Ishikawa (cell line): ENCODE data around the gene EBPL.
A peak's percentile ranks its signal among the peaks of the same experiment; 100 is the strongest.

Experiments
- CEBPB ChIP-seq: IDR thresholded peaks from 2 replicates; pipeline ENCODE4 v1.6.1; 2012
- CREB1 ChIP-seq: IDR thresholded peaks from 2 replicates; pipeline ENCODE4 v1.6.1; 2012; ENCODE audit warnings: low read depth
- EGR1 ChIP-seq: IDR thresholded peaks from 2 replicates; pipeline ENCODE4 v1.6.1; 2012
- EP300 ChIP-seq: IDR thresholded peaks from 2 replicates; pipeline ENCODE4 v1.6.1; 2012; ENCODE audit warnings: borderline replicate concordance
- FOXM1 ChIP-seq: IDR thresholded peaks from 2 replicates; pipeline ENCODE4 v1.6.1; 2012; ENCODE audit warnings: low read depth, borderline replicate concordance
- NFIC ChIP-seq: IDR thresholded peaks from 2 replicates; pipeline ENCODE4 v1.6.1; 2012
- RAD21 ChIP-seq: IDR thresholded peaks from 2 replicates; pipeline ENCODE4 v1.6.1; 2012; ENCODE audit warnings: low read depth
- REST ChIP-seq: IDR thresholded peaks from 2 replicates; pipeline ENCODE4 v1.6.1; 2012; ENCODE audit warnings: low read depth, mild to moderate bottlenecking
- TAF1 ChIP-seq: IDR thresholded peaks from 2 replicates; pipeline ENCODE4 v1.6.1; 2012; ENCODE audit warnings: low read depth, mild to moderate bottlenecking
- TCF12 ChIP-seq: IDR thresholded peaks from 2 replicates; pipeline ENCODE4 v1.6.1; 2012; ENCODE audit warnings: low read depth
- TEAD4 ChIP-seq: IDR thresholded peaks from 2 replicates; pipeline ENCODE4 v1.6.1; 2012
- YY1 ChIP-seq: IDR thresholded peaks from 2 replicates; pipeline ENCODE4 v1.6.1; 2012; ENCODE audit warnings: low read depth
- ZBTB7A ChIP-seq: IDR thresholded peaks from 2 replicates; pipeline ENCODE4 v1.6.1; 2012; ENCODE audit warnings: low read depth
- TF ChIP-seq, protein P1 (sequence below): IDR thresholded peaks from 2 replicates; pipeline ENCODE4 v1.6.1; 2012
- TF ChIP-seq, protein P2 (sequence below): IDR thresholded peaks from 2 replicates; pipeline ENCODE4 v1.6.1; 2012

EBPL gene

DNA sequence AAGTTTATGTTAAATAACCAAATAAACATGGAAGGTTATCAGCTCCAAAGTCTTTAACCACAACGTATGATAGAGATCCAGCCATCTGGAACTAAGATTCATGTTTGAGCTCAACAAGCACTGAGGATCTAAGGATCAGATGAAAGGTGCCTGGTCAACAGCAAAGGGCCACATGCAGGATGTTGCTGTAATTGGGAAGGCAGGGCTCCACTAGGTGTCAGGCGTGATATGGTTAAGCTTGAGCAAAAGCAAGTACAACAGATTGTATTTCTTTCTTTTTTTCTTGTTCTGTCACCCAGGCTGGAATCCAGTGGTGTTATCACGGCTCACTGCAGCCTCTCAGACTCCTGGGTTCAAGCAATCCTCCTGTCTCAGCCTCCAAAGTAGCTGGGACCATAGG is 12.0 kb downstream of the EBPL start:
- no peak for TF ChIP-seq NFIC
- TF ChIP-seq TEAD4 = no peak
- TF ChIP-seq, protein P1, sequence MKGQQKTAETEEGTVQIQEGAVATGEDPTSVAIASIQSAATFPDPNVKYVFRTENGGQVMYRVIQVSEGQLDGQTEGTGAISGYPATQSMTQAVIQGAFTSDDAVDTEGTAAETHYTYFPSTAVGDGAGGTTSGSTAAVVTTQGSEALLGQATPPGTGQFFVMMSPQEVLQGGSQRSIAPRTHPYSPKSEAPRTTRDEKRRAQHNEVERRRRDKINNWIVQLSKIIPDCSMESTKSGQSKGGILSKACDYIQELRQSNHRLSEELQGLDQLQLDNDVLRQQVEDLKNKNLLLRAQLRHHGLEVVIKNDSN = no peak
- TF ChIP-seq YY1 = no peak
- peak; percentile 27 for TF ChIP-seq RAD21
- no peak for TF ChIP-seq ZBTB7A
- no peak for TF ChIP-seq TCF12
- no peak for TF ChIP-seq CEBPB

- no peak for TF ChIP-seq CREB1
- TF ChIP-seq ZBTB7A = no peak
- TF ChIP-seq RAD21 = no peak
- TF ChIP-seq TCF12 = no peak
- TF ChIP-seq, protein P1 = no peak
- no peak for TF ChIP-seq NFIC
- TF ChIP-seq REST = no peak
- no peak for TF ChIP-seq TAF1
- TF ChIP-seq, protein P2, sequence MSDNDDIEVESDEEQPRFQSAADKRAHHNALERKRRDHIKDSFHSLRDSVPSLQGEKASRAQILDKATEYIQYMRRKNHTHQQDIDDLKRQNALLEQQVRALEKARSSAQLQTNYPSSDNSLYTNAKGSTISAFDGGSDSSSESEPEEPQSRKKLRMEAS = no peak
- no peak for TF ChIP-seq CEBPB
- no peak for TF ChIP-seq TEAD4
- TF ChIP-seq EGR1 = no peak
- TF ChIP-seq YY1 = no peak
- no peak for TF ChIP-seq FOXM1
- no peak for TF ChIP-seq EP300
These were observed 12.9 kb downstream of the EBPL start for GRCh38 chr13:49678191-49678914.

DNA sequence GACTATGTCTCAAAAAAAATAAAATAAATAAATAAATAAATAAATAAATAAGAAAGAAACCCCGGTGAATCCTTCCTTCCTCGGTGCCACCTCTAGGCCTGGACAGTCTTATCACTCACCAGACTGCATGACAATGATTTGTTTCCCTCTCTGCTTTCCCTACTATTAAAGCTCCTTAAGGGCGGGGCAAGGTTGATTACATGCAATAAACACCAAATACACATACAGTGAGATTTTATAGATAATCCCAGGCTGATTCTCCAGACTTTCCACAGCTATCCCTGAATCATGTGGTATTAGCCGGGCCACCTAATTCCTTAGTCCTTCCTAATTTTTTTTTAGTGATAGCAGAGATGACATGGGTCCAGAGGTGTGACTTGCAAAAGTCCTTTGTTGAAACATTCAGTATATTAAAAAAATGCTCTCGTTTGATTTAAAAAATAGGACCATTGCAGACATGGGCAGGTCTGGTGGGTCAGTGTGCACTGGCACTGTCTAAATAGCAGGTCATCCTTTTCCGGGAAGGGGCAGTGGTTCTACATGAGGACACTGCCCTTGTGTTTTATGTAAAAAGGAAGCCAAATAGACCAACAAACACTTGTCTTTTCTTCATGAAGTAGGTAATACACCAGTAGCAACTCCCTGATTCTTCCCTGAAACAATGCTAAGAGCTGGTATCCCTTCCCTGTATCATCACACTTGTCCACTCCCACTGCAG is 14.5 kb downstream of the EBPL start:
- TF ChIP-seq YY1 (no peak), ZBTB7A (no peak), TAF1 (no peak), CEBPB (no peak), TEAD4 (no peak), EGR1 (no peak), NFIC (no peak), TCF12 (no peak), FOXM1 (no peak), EP300 (no peak), REST (no peak), CREB1 (no peak), RAD21 (no peak)
- TF ChIP-seq, protein P2 = no peak
- TF ChIP-seq, protein P1 = no peak

DNA sequence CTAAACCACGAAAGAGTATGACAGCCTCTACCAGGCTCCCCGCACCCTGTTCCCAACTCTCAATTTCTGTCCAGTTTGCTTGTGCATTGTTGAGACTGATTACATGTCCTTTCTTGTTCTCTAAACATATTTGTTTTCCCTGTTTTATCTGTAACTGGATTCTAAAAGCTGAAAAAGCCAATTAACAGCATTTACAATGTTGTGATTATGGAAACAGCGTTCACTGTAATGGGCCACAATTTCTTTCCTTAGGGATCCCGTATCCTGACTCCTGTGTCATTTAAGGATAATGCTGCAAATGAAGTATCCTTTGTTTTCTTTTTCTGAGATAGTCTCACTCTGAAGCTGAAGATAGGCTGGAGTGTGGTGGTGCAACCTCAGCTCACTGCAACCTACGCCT is 20.5 kb downstream of the EBPL start:
- TF ChIP-seq REST (no peak), CREB1 (no peak), EP300 (no peak), YY1 (no peak), TCF12 (no peak), ZBTB7A (no peak), TEAD4 (no peak), EGR1 (no peak), RAD21 (no peak), CEBPB (no peak), NFIC (no peak)
- TF ChIP-seq, protein P1 = no peak
